IMR-90 (cell line): ENCODE measurements around the gene LHPP. TPM values are rescaled to one million over a fixed set of nuclear protein-coding genes. Genes with fewer than 3 reads are reported as not detected.

Experiments
- ATAC-seq: fragments of 200-7000 bp; cut with Tn5 transposase; 2 replicates; pipeline ENCODE4 v1.9.1; 2020; ENCODE audit warnings: low read depth, mild to moderate bottlenecking, moderate library complexity
- BruUV-seq: library from RNA; stranded (reverse); fragments of 400-500 nt; replicated peaks from 2 replicates; lab custom pipeline; 2021; lab: Mats Ljungman, UMichigan
- CTCF ChIA-PET: fragments of 300-600 bp; formaldehyde crosslinking; extraction: SDS; loops from one replicate; lab custom pipeline; 2021; ENCODE audit warnings: antibody characterized with exemption; lab: Yijun Ruan, JAX
- POLR2A ChIA-PET: fragments of 300-600 bp; sonication (Branson Sonifier 250); formaldehyde crosslinking; loops from one replicate; lab custom pipeline; 2022; ENCODE audit warnings: antibody characterized with exemption; ENCODE audit not compliant: unreplicated experiment; lab: Charles Lee
- DNase-seq: peaks from one replicate; pipeline ENCODE4 v3.0.0; 2013
- H2AFZ ChIP-seq: replicated peaks from 2 replicates; pipeline ENCODE3; 2013; ENCODE audit warnings: low read length, mild to moderate bottlenecking; ENCODE audit not compliant: poor library complexity
- H2AK5ac ChIP-seq: 2 replicates; pipeline ENCODE4 v1.6.1; 2013; ENCODE audit warnings: low read depth, low read length, inconsistent platforms
- H2AK9ac ChIP-seq: replicated peaks from 2 replicates; pipeline ENCODE3; 2013; ENCODE audit warnings: mild to moderate bottlenecking, low read depth, low read length, moderate library complexity; ENCODE audit not compliant: poor library complexity
- H2BK120ac ChIP-seq: 2 replicates; pipeline ENCODE4 v1.6.1; 2013; ENCODE audit warnings: low read depth, low read length, inconsistent platforms
- H2BK15ac ChIP-seq: 3 replicates; pipeline ENCODE4 v1.6.1; 2013; ENCODE audit warnings: low read depth, low read length, inconsistent platforms
- H2BK20ac ChIP-seq: 2 replicates; pipeline ENCODE4 v1.6.1; 2013; ENCODE audit warnings: low read depth, mild to moderate bottlenecking, inconsistent platforms, low read length, moderate library complexity
- H2BK5ac ChIP-seq: 2 replicates; pipeline ENCODE4 v1.6.1; 2013; ENCODE audit warnings: mild to moderate bottlenecking, low read depth, low read length, inconsistent platforms; ENCODE audit not compliant: poor library complexity, severe bottlenecking
- H3K14ac ChIP-seq: replicated peaks from 2 replicates; pipeline ENCODE4 v1.6.1; 2013; ENCODE audit warnings: low read depth, low read length, inconsistent platforms
- H3K18ac ChIP-seq: 2 replicates; pipeline ENCODE4 v1.6.1; 2013; ENCODE audit warnings: low read depth, low read length, control low read depth
- H3K23ac ChIP-seq: 2 replicates; pipeline ENCODE4 v1.6.1; 2013; ENCODE audit warnings: low read depth, low read length, inconsistent platforms
- H3K27ac ChIP-seq: 2 replicates; pipeline ENCODE4 v1.5.1; 2013; ENCODE audit warnings: mild to moderate bottlenecking, control low read depth, low read length; ENCODE audit not compliant: insufficient read depth
- H3K27me3 ChIP-seq: 2 replicates; pipeline ENCODE4 v1.6.1; 2013; ENCODE audit warnings: low read length; ENCODE audit not compliant: control insufficient read depth, insufficient read depth
- H3K36me3 ChIP-seq: 2 replicates; pipeline ENCODE4 v1.6.1; 2013; ENCODE audit warnings: low read length, mixed read lengths; ENCODE audit not compliant: control insufficient read depth, insufficient read depth
- H3K4ac ChIP-seq: 2 replicates; pipeline ENCODE4 v1.6.1; 2013; ENCODE audit warnings: low read depth, low read length, inconsistent platforms
- H3K4me1 ChIP-seq: 2 replicates; pipeline ENCODE4 v1.6.1; 2013; ENCODE audit warnings: low read length, mixed read lengths; ENCODE audit not compliant: control insufficient read depth, insufficient read depth
- H3K4me2 ChIP-seq: 2 replicates; pipeline ENCODE4 v1.6.1; 2013; ENCODE audit warnings: low read depth, mild to moderate bottlenecking, control low read depth, low read length, moderate library complexity
- H3K4me3 ChIP-seq: 2 replicates; pipeline ENCODE4 v1.5.1; 2013; ENCODE audit warnings: low read depth, mild to moderate bottlenecking, control low read depth, low read length, moderate library complexity; ENCODE audit not compliant: insufficient read depth
- H3K56ac ChIP-seq: 2 replicates; pipeline ENCODE4 v1.6.1; 2013; ENCODE audit warnings: low read length, inconsistent platforms; ENCODE audit not compliant: insufficient read depth; ENCODE audit errors: extremely low read depth
- H3K79me1 ChIP-seq, 2 experiments: 2 replicates each; pipeline ENCODE4 v1.6.1; 2013; ENCODE audit warnings: low read length in 2 of 2, inconsistent platforms in 1 of 2, low read depth in 1 of 2
- H3K9ac ChIP-seq: 2 replicates; pipeline ENCODE4 v1.6.1; 2013; ENCODE audit warnings: low read depth, low read length, control low read depth
- H3K9me1 ChIP-seq: 2 replicates; pipeline ENCODE4 v1.6.1; 2013; ENCODE audit warnings: low read length, inconsistent platforms; ENCODE audit not compliant: insufficient read depth
- H3K9me3 ChIP-seq: 2 replicates; pipeline ENCODE4 v1.6.1; 2013; ENCODE audit warnings: low read length; ENCODE audit not compliant: control insufficient read depth, insufficient read depth
- H4K20me1 ChIP-seq: 2 replicates; pipeline ENCODE4 v1.6.1; 2013; ENCODE audit warnings: low read length, inconsistent platforms; ENCODE audit not compliant: insufficient read depth
- H4K5ac ChIP-seq: 2 replicates; pipeline ENCODE4 v1.6.1; 2013; ENCODE audit warnings: mild to moderate bottlenecking, low read depth, low read length, control low read depth
- H4K8ac ChIP-seq, 2 experiments: 2 replicates each; pipeline ENCODE4 v1.6.1; 2013; ENCODE audit warnings: low read depth in 2 of 2, low read length in 2 of 2, control low read depth in 1 of 2, inconsistent platforms in 1 of 2
- H4K91ac ChIP-seq: 2 replicates; pipeline ENCODE4 v1.6.1; 2013; ENCODE audit warnings: low read depth, low read length, inconsistent platforms; ENCODE audit not compliant: insufficient read depth
- BHLHE40 ChIP-seq: fragments of 150-350 bp; IDR thresholded peaks from 2 replicates; pipeline ENCODE4 v1.6.1; 2016; ENCODE audit warnings: mild to moderate bottlenecking, low read depth, low read length
- CEBPB ChIP-seq: IDR thresholded peaks from 2 replicates; pipeline ENCODE4 v1.6.1; 2012; ENCODE audit warnings: low read depth, low read length, improper control_type of control experiment
- CHD1 ChIP-seq: IDR thresholded peaks from 2 replicates; pipeline ENCODE4 v1.6.1; 2012; ENCODE audit warnings: low read depth, low read length, improper control_type of control experiment
- CTCF ChIP-seq: conservative IDR thresholded peaks from 2 replicates; pipeline ENCODE4 v1.5.1; 2012; ENCODE audit warnings: mild to moderate bottlenecking, low read depth, low read length, improper control_type of control experiment
- FOS ChIP-seq: fragments of 150-350 bp; IDR thresholded peaks from 2 replicates; pipeline ENCODE4 v1.6.1; 2016; ENCODE audit warnings: low read depth, low read length
- MAFK ChIP-seq: IDR thresholded peaks from 2 replicates; pipeline ENCODE4 v1.6.1; 2012; ENCODE audit warnings: low read depth, low read length, improper control_type of control experiment
- MAZ ChIP-seq: IDR thresholded peaks from 2 replicates; pipeline ENCODE4 v1.6.1; 2012; ENCODE audit warnings: low read depth, mild to moderate bottlenecking, low read length, improper control_type of control experiment, moderate library complexity, borderline replicate concordance
- MXI1 ChIP-seq: IDR thresholded peaks from 2 replicates; pipeline ENCODE4 v1.6.1; 2012; ENCODE audit warnings: low read depth, mild to moderate bottlenecking, low read length, moderate library complexity, borderline replicate concordance
- RAD21 ChIP-seq: IDR thresholded peaks from 2 replicates; pipeline ENCODE4 v1.6.1; 2012; ENCODE audit warnings: low read length, improper control_type of control experiment
- RCOR1 ChIP-seq: IDR thresholded peaks from 2 replicates; pipeline ENCODE4 v1.6.1; 2012; ENCODE audit warnings: mild to moderate bottlenecking, low read length, improper control_type of control experiment; ENCODE audit not compliant: insufficient replicate concordance
- RFX5 ChIP-seq: IDR thresholded peaks from 2 replicates; pipeline ENCODE4 v1.8.0; 2012; ENCODE audit warnings: low read depth, mild to moderate bottlenecking, low read length, moderate library complexity
- SMC3 ChIP-seq: fragments of 150-350 bp; IDR thresholded peaks from 2 replicates; pipeline ENCODE4 v1.6.1; 2016; ENCODE audit warnings: low read depth, mild to moderate bottlenecking, antibody characterized with exemption, low read length, moderate library complexity
- WGBS, 2 experiments: methylation state at CpG; one replicate each; pipeline versions ENCODE4 v1.1.5 to v1.1.7; 2013; ENCODE audit warnings: missing lambda C conversion rate in 2 of 2; ENCODE audit not compliant: insufficient read length in 1 of 2; ENCODE audit errors: extremely low coverage in 2 of 2; 5-methylcytosine and 5-hydroxymethylcytosine counted together
- dilution Hi-C: fragments of 300-500 bp; cut with HindIII; formaldehyde crosslinking; loops from one replicate; pipeline ENCODE4 v1.14.3; 2018; ENCODE audit warnings: low sequenced_read_pairs; ENCODE audit not compliant: unreplicated experiment
- in situ Hi-C: fragments of 300-500 bp; cut with MboI; formaldehyde crosslinking; loops from 3 replicates; pipeline ENCODE4 v1.14.3; 2019; ENCODE audit warnings: low sequenced_read_pairs, inconsistent platforms, mixed read lengths
- intact Hi-C: fragments of 100-400 bp; cut with micrococcal nuclease; formaldehyde crosslinking; loops from 2 replicates; pipeline ENCODE4 v1.10.0; 2022
- polyA plus RNA-seq, 3 experiments: library from polyadenylated mRNA; depleted of rRNA; stranded (reverse); fragments of >200 nt; gene quantifications; 2 replicates each; pipeline ENCODE4 v1.2.3, GENCODE V29; 2012; ENCODE audit warnings: low replicate concordance in 1 of 3
- total RNA-seq: library from RNA; depleted of rRNA; stranded (reverse); fragments of >200 nt; gene quantifications from 2 replicates; pipeline ENCODE4 v1.2.3, GENCODE V29; 2012

Gene LHPP
- total and polyA plus RNA-seq, 2 of the 4 experiments (the other 2 are of a cell fraction), result 2.7 to 8.3 TPM

DNA sequence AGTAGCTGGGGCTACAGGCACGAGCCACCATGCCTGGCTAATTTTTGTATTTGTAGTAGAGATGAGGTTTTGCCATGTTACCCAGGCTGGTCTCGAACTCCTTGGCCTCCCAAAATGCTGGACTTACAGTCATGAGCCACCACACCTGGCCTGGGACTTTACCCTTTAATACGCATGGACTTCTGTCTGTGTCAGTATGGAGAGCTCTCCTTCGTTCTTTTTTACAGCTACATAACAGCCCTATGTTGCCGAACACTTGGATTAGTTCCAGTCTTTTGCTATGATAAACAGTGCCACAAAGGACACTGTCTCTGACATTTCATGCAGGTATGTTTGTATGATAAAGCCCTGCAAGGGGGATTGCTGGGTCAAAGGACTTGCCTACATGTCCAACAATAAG lies 32.0 kb upstream of the LHPP start:
- DNase-seq (no peak), ATAC-seq (no peak)
- Histone ChIP-seq H4K91ac (no peak overlapping the region), H2AK9ac (no peak overlapping the region), H3K27ac (no peak overlapping the region), H4K20me1 (no peaks in the 10 kb centered on the region), H2BK15ac (no peak overlapping the region), H3K4me3 (no peak overlapping the region), H3K4me1 (no peaks in the 10 kb centered on the region), H3K4me2 (no peak overlapping the region), H2BK120ac (no peak overlapping the region), H3K9me1 (no peaks in the 10 kb centered on the region), H2AK5ac (no peak overlapping the region), H3K4ac (no peak overlapping the region), H3K18ac (no peak overlapping the region), H2BK20ac (no peak overlapping the region), H2BK5ac (no peak overlapping the region), H3K79me1 (no peaks in the 10 kb centered on the region), H3K14ac (no peak overlapping the region), H3K9ac (no peak overlapping the region), H3K23ac (no peak overlapping the region), H3K27me3 (peaks cover 10% of the 10 kb centered on the region), H4K8ac (no peak overlapping the region), H4K5ac (no peak overlapping the region), H3K56ac (no peak overlapping the region), H3K36me3 (no peaks in the 10 kb centered on the region), H3K9me3 (no peaks in the 10 kb centered on the region), H2AFZ (no peak overlapping the region)
- ChIA-PET CTCF (interaction anchor here (0.7 kb wide), 1 partner anchor 36 kb away, joined by 3 read pairs; no protein-coding TSS in a partner anchor), POLR2A (interaction anchor here (0.6 kb wide), 1 partner anchor 10 kb away, joined by 4 read pairs; no protein-coding TSS in a partner anchor)
- no TSS peak for BruUV-seq
- intact Hi-C loops (no loop called here), in situ Hi-C loops (no loop called here), dilution Hi-C loops (no loop called here)
- TF ChIP-seq RFX5 (no peak), CHD1 (no peak), FOS (no peak), MAZ (no peak), RCOR1 (no peak), BHLHE40 (no peak), MXI1 (no peak), CTCF (no peak), RAD21 (no peak), MAFK (no peak), SMC3 (no peak), CEBPB (no peak)
- no CpG with 5 or more reads among the region's 5 CpGs for WGBS, 2 experiments
